Activated naive CD4-positive, alpha-beta T cell treated with anti-CD3 and anti-CD28 coated beads for 36 hours (primary cell): ENCODE data around the gene MAP4K5. TPM values are rescaled to one million over a fixed set of nuclear protein-coding genes. Genes with fewer than 3 reads are reported as not detected.

Experiments
- CTCF ChIA-PET: fragments of 350-600 bp; sonication (Branson Sonifier 250); formaldehyde crosslinking; loops from one replicate; lab custom pipeline; 2021; ENCODE audit warnings: antibody characterized with exemption; lab: Charles Lee
- DNase-seq: peaks from one replicate; pipeline ENCODE4 v3.0.0-alpha.2; 2020
- H3K27ac Mint-ChIP-seq: one replicate; pipeline ENCODE4 v1.8.0; 2021; ENCODE audit warnings: mild to moderate bottlenecking, mixed read lengths
- H3K27me3 Mint-ChIP-seq: one replicate; pipeline ENCODE4 v1.8.0; 2021; ENCODE audit warnings: low read depth, mixed read lengths
- H3K36me3 Mint-ChIP-seq: one replicate; pipeline ENCODE4 v1.8.0; 2021; ENCODE audit warnings: low read depth, mixed read lengths
- H3K4me1 Mint-ChIP-seq: one replicate; pipeline ENCODE4 v1.8.0; 2021; ENCODE audit warnings: low read depth, mixed read lengths
- H3K4me3 Mint-ChIP-seq: one replicate; pipeline ENCODE4 v1.8.0; 2021; ENCODE audit warnings: mild to moderate bottlenecking, moderate library complexity, mixed read lengths
- H3K9me3 Mint-ChIP-seq: one replicate; pipeline ENCODE4 v1.8.0; 2021; ENCODE audit warnings: mixed read lengths
- intact Hi-C: fragments of 100-400 bp; cut with micrococcal nuclease; formaldehyde crosslinking; loops from one replicate; pipeline ENCODE4 v1.15.1; 2023
- total RNA-seq, 2 experiments: library from RNA; stranded (reverse); gene quantifications; one replicate each; pipeline ENCODE4 v1.2.3, GENCODE V29; 2021

MAP4K5 gene
- total RNA-seq, 2 experiments from 2014 or later = 10.2 to 11.2 TPM

- no peak for DNase-seq
- H3K36me3 Mint-ChIP-seq = no peaks in the 10 kb centered on the region
- intact Hi-C loops = no loop called here
- CTCF ChIA-PET = no interaction called here
- H3K27ac Mint-ChIP-seq = no peak overlapping the region
- H3K4me3 Mint-ChIP-seq = no peak overlapping the region
- H3K27me3 Mint-ChIP-seq = no peaks in the 10 kb centered on the region
- no peaks in the 10 kb centered on the region for H3K9me3 Mint-ChIP-seq
- no peaks in the 10 kb centered on the region for H3K4me1 Mint-ChIP-seq
These were observed 152.8 kb downstream of the MAP4K5 start for GRCh38 chr14:50379563-50379962.

GRCh38 chr14:50377550-50378085 lies 154.8 kb downstream of the MAP4K5 start:
- Mint-ChIP-seq H3K27ac (no peak overlapping the region), H3K27me3 (no peaks in the 10 kb centered on the region), H3K4me3 (no peak overlapping the region), H3K36me3 (no peaks in the 10 kb centered on the region), H3K4me1 (peaks cover 3% of the 10 kb centered on the region), H3K9me3 (no peaks in the 10 kb centered on the region)
- intact Hi-C loops = no loop called here
- DNase-seq = no peak
- CTCF ChIA-PET = no interaction called here

GRCh38 chr14:50375760-50376159 lies 156.6 kb downstream of the MAP4K5 start:
- no peaks in the 10 kb centered on the region for H3K36me3 Mint-ChIP-seq
- no peak for DNase-seq
- no peaks in the 10 kb centered on the region for H3K9me3 Mint-ChIP-seq
- H3K4me1 Mint-ChIP-seq = peaks cover 3% of the 10 kb centered on the region
- H3K27ac Mint-ChIP-seq = no peak overlapping the region
- H3K4me3 Mint-ChIP-seq = no peak overlapping the region
- no peaks in the 10 kb centered on the region for H3K27me3 Mint-ChIP-seq
- intact Hi-C loops = no loop called here
- CTCF ChIA-PET = no interaction called here

GRCh38 chr14:50373959-50374358 lies 158.4 kb downstream of the MAP4K5 start:
- Mint-ChIP-seq H3K27me3 (no peaks in the 10 kb centered on the region), H3K27ac (no peak overlapping the region), H3K36me3 (no peaks in the 10 kb centered on the region), H3K4me3 (no peak overlapping the region), H3K4me1 (peaks cover 3% of the 10 kb centered on the region), H3K9me3 (peaks cover 1% of the 10 kb centered on the region)
- no peak for DNase-seq
- intact Hi-C loops = no loop called here
- CTCF ChIA-PET = no interaction called here

- DNase-seq = no peak
- no peaks in the 10 kb centered on the region for H3K27me3 Mint-ChIP-seq
- H3K9me3 Mint-ChIP-seq = peaks cover 1% of the 10 kb centered on the region
- intact Hi-C loops = no loop called here
- no peak overlapping the region for H3K27ac Mint-ChIP-seq
- H3K4me3 Mint-ChIP-seq = no peak overlapping the region
- H3K4me1 Mint-ChIP-seq = peaks cover 3% of the 10 kb centered on the region
- H3K36me3 Mint-ChIP-seq = no peaks in the 10 kb centered on the region
- CTCF ChIA-PET = no interaction called here
These were observed 160.8 kb downstream of the MAP4K5 start for GRCh38 chr14:50371546-50371945.

Other genes with a start within 250 kb of the MAP4K5 start
- gene L2HGDH, start 220.3 kb downstream of the MAP4K5 start, total RNA-seq = 10 to 100 TPM; 13.5 to 14.3 TPM
- 10 to 100 TPM; 11.7 to 13.7 TPM for gene DMAC2L, start 220.2 kb downstream of the MAP4K5 start, total RNA-seq
- 1 to 10 TPM; 1.5 to 2.0 TPM for gene CDKL1, start 135.7 kb downstream of the MAP4K5 start, total RNA-seq
- gene ATL1, start 27.6 kb upstream of the MAP4K5 start, total RNA-seq = 1 to 10 TPM in 1 of 2 experiments, not detected in 1; 1.0 TPM
- 10 to 100 TPM; 12.7 to 13.5 TPM for gene SAV1, start 135.7 kb upstream of the MAP4K5 start, total RNA-seq